ENCODE results near the gene RPS23. TPM values are rescaled to one million over a fixed set of nuclear protein-coding genes. Genes with fewer than 3 reads are reported as not detected.

RPS23 gene
- total and polyA plus RNA-seq, 4 experiments from 2014 or later: 2,379 to 3,147 (median 3,034) TPM

GRCh38 chr5:82301190-82301589 lies 23.0 kb upstream of the RPS23 start:
- peaks cover 0 to 7% of the 10 kb centered on the region in 2 donors for H3K36me3 Mint-ChIP-seq
- no peaks in the 10 kb centered on the region for H3K4me1 Mint-ChIP-seq
- Histone ChIP-seq H3K9me3 (ENCODE audit: control insufficient read depth in 1 of 2, low read length in 2 of 2) (no peaks in the 10 kb centered on the region), H3K4me1 (ENCODE audit: insufficient read depth, low read length) (no peaks in the 10 kb centered on the region), H3K27me3 (ENCODE audit: insufficient read depth, low read length) (no peaks in the 10 kb centered on the region), H3K4me3 (ENCODE audit: low read length in 2 of 2) (no peak overlapping the region), H3K36me3 (ENCODE audit: insufficient read depth, low read length) (no peaks in the 10 kb centered on the region), H3K27ac (ENCODE audit: low read depth, low read length) (no peak overlapping the region)
- no peak overlapping the region for H3K27ac Mint-ChIP-seq
- DNase-seq: no peak
- H3K9me3 Mint-ChIP-seq: peaks cover 0 to 3% (median 0%) of the 10 kb centered on the region in 8 donors
- ChIA-PET CTCF (ENCODE audit: partially characterized antibody) (no interaction called here), POLR2A (ENCODE audit: partially characterized antibody) (no interaction called here)
- H3K27me3 Mint-ChIP-seq: peaks cover 0 to 1% of the 10 kb centered on the region in 2 donors
- intact Hi-C loops (cut with micrococcal nuclease): no loop called here
- no peak overlapping the region for H3K4me3 Mint-ChIP-seq

- CTCF ChIA-PET (ENCODE audit: partially characterized antibody): no interaction called here
- POLR2A ChIA-PET (ENCODE audit: partially characterized antibody): no interaction called here
Observed at GRCh38 chr5:82298668-82299067, 20.5 kb upstream of the RPS23 start.

GRCh38 chr5:82297711-82298110 lies 19.6 kb upstream of the RPS23 start:
- CTCF ChIA-PET (ENCODE audit: partially characterized antibody): no interaction called here

More at GRCh38 chr5:82298668-82299067, 20.5 kb upstream of the RPS23 start:
- DNase-seq: no peak
- Histone ChIP-seq H3K27ac (ENCODE audit: low read depth, low read length) (no peak overlapping the region), H3K9me3 (ENCODE audit: control insufficient read depth in 1 of 2, low read length in 2 of 2) (no peaks in the 10 kb centered on the region), H3K36me3 (ENCODE audit: insufficient read depth, low read length) (no peaks in the 10 kb centered on the region), H3K27me3 (ENCODE audit: insufficient read depth, low read length) (no peaks in the 10 kb centered on the region), H3K4me1 (ENCODE audit: insufficient read depth, low read length) (no peaks in the 10 kb centered on the region), H3K4me3 (ENCODE audit: low read length in 2 of 2) (no peak overlapping the region)
- intact Hi-C loops (cut with micrococcal nuclease): no loop called here
- Mint-ChIP-seq H3K4me1 (no peaks in the 10 kb centered on the region), H3K27me3 (peaks cover 0 to 1% of the 10 kb centered on the region in 2 donors), H3K36me3 (no peaks in the 10 kb centered on the region), H3K9me3 (peaks cover 0 to 3% (median 0%) of the 10 kb centered on the region in 8 donors), H3K27ac (no peak overlapping the region), H3K4me3 (no peak overlapping the region)

GRCh38 chr5:82296929-82297328 lies 18.8 kb upstream of the RPS23 start:
- H3K4me1 ChIP-seq (ENCODE audit: insufficient read depth, low read length): no peaks in the 10 kb centered on the region
- Mint-ChIP-seq H3K27ac (no peak overlapping the region), H3K9me3 (peaks cover 0 to 3% (median 0%) of the 10 kb centered on the region in 8 donors), H3K4me3 (no peak overlapping the region), H3K4me1 (no peaks in the 10 kb centered on the region), H3K36me3 (no peaks in the 10 kb centered on the region), H3K27me3 (peaks cover 0 to 1% of the 10 kb centered on the region in 2 donors)
- intact Hi-C loops (cut with micrococcal nuclease): no loop called here
- DNase-seq: no peak
- CTCF ChIA-PET (ENCODE audit: partially characterized antibody): no interaction called here
- H3K4me3 ChIP-seq (ENCODE audit: low read length in 2 of 2): no peak overlapping the region
- no peaks in the 10 kb centered on the region for H3K27me3 ChIP-seq (ENCODE audit: insufficient read depth, low read length)
- POLR2A ChIA-PET (ENCODE audit: partially characterized antibody): no interaction called here
- H3K36me3 ChIP-seq (ENCODE audit: insufficient read depth, low read length): no peaks in the 10 kb centered on the region
- no peaks in the 10 kb centered on the region for H3K9me3 ChIP-seq (ENCODE audit: control insufficient read depth in 1 of 2, low read length in 2 of 2)
- no peak overlapping the region for H3K27ac ChIP-seq (ENCODE audit: low read depth, low read length)

More at GRCh38 chr5:82297711-82298110, 19.6 kb upstream of the RPS23 start:
- H3K9me3 ChIP-seq (ENCODE audit: control insufficient read depth in 1 of 2, low read length in 2 of 2): no peaks in the 10 kb centered on the region
- H3K27ac ChIP-seq (ENCODE audit: low read depth, low read length): no peak overlapping the region
- POLR2A ChIA-PET (ENCODE audit: partially characterized antibody): no interaction called here
- H3K36me3 ChIP-seq (ENCODE audit: insufficient read depth, low read length): no peaks in the 10 kb centered on the region
- H3K4me3 ChIP-seq (ENCODE audit: low read length in 2 of 2): no peak overlapping the region
- Mint-ChIP-seq H3K9me3 (peaks cover 0 to 3% (median 0%) of the 10 kb centered on the region in 8 donors), H3K4me3 (no peak overlapping the region), H3K36me3 (no peaks in the 10 kb centered on the region), H3K27ac (no peak overlapping the region), H3K4me1 (no peaks in the 10 kb centered on the region), H3K27me3 (peaks cover 0 to 1% of the 10 kb centered on the region in 2 donors)
- intact Hi-C loops (cut with micrococcal nuclease): no loop called here
- no peaks in the 10 kb centered on the region for H3K27me3 ChIP-seq (ENCODE audit: insufficient read depth, low read length)
- no peaks in the 10 kb centered on the region for H3K4me1 ChIP-seq (ENCODE audit: insufficient read depth, low read length)
- DNase-seq: no peak

- POLR2A ChIA-PET (ENCODE audit: partially characterized antibody): no interaction called here
- CTCF ChIA-PET (ENCODE audit: partially characterized antibody): no interaction called here
- H3K27ac ChIP-seq (ENCODE audit: low read depth, low read length): no peak overlapping the region
Observed at GRCh38 chr5:82295959-82296531, 17.9 kb upstream of the RPS23 start.

GRCh38 chr5:82295144-82295543 lies 17.0 kb upstream of the RPS23 start:
- POLR2A ChIA-PET (ENCODE audit: partially characterized antibody): no interaction called here
- DNase-seq: no peak
- Histone ChIP-seq H3K27ac (ENCODE audit: low read depth, low read length) (no peak overlapping the region), H3K27me3 (ENCODE audit: insufficient read depth, low read length) (no peaks in the 10 kb centered on the region), H3K36me3 (ENCODE audit: insufficient read depth, low read length) (no peaks in the 10 kb centered on the region), H3K4me1 (ENCODE audit: insufficient read depth, low read length) (no peaks in the 10 kb centered on the region), H3K9me3 (ENCODE audit: control insufficient read depth in 1 of 2, low read length in 2 of 2) (no peaks in the 10 kb centered on the region), H3K4me3 (ENCODE audit: low read length in 2 of 2) (no peak overlapping the region)
- Mint-ChIP-seq H3K9me3 (peaks cover 0 to 3% (median 0%) of the 10 kb centered on the region in 8 donors), H3K4me3 (no peak overlapping the region), H3K4me1 (no peaks in the 10 kb centered on the region), H3K27ac (no peak overlapping the region), H3K36me3 (no peaks in the 10 kb centered on the region), H3K27me3 (peaks cover 0 to 1% of the 10 kb centered on the region in 2 donors)
- CTCF ChIA-PET (ENCODE audit: partially characterized antibody): no interaction called here
- intact Hi-C loops (cut with micrococcal nuclease): no loop called here

More at GRCh38 chr5:82295959-82296531, 17.9 kb upstream of the RPS23 start:
- H3K27me3 Mint-ChIP-seq: peaks cover 0 to 1% of the 10 kb centered on the region in 2 donors
- H3K9me3 Mint-ChIP-seq: peaks cover 0 to 3% (median 0%) of the 10 kb centered on the region in 8 donors
- no peaks in the 10 kb centered on the region for H3K36me3 Mint-ChIP-seq
- H3K4me3 Mint-ChIP-seq: no peak overlapping the region
- no peaks in the 10 kb centered on the region for H3K36me3 ChIP-seq (ENCODE audit: insufficient read depth, low read length)
- no peak overlapping the region for H3K27ac Mint-ChIP-seq
- no peak for DNase-seq
- H3K4me1 ChIP-seq (ENCODE audit: insufficient read depth, low read length): no peaks in the 10 kb centered on the region
- H3K4me1 Mint-ChIP-seq: no peaks in the 10 kb centered on the region
- intact Hi-C loops (cut with micrococcal nuclease): no loop called here
- H3K27me3 ChIP-seq (ENCODE audit: insufficient read depth, low read length): no peaks in the 10 kb centered on the region
- H3K9me3 ChIP-seq (ENCODE audit: control insufficient read depth in 1 of 2, low read length in 2 of 2): no peaks in the 10 kb centered on the region
- H3K4me3 ChIP-seq (ENCODE audit: low read length in 2 of 2): no peak overlapping the region

- H3K4me3 ChIP-seq (ENCODE audit: low read length in 2 of 2): no peak overlapping the region
- H3K4me1 Mint-ChIP-seq: no peaks in the 10 kb centered on the region
- no peak overlapping the region for H3K27ac Mint-ChIP-seq
- intact Hi-C loops (cut with micrococcal nuclease): no loop called here
- H3K4me3 Mint-ChIP-seq: no peak overlapping the region
- ChIA-PET POLR2A (ENCODE audit: partially characterized antibody) (no interaction called here), CTCF (ENCODE audit: partially characterized antibody) (no interaction called here)
- peaks cover 0 to 1% of the 10 kb centered on the region in 2 donors for H3K27me3 Mint-ChIP-seq
- H3K36me3 ChIP-seq (ENCODE audit: insufficient read depth, low read length): no peaks in the 10 kb centered on the region
- no peaks in the 10 kb centered on the region for H3K27me3 ChIP-seq (ENCODE audit: insufficient read depth, low read length)
- H3K36me3 Mint-ChIP-seq: no peaks in the 10 kb centered on the region
- no peaks in the 10 kb centered on the region for H3K4me1 ChIP-seq (ENCODE audit: insufficient read depth, low read length)
- no peak overlapping the region for H3K27ac ChIP-seq (ENCODE audit: low read depth, low read length)
- no peak for DNase-seq
- no peaks in the 10 kb centered on the region for H3K9me3 ChIP-seq (ENCODE audit: control insufficient read depth in 1 of 2, low read length in 2 of 2)
- no peaks in the 10 kb centered on the region for H3K9me3 Mint-ChIP-seq
Observed at GRCh38 chr5:82291420-82291819, 13.3 kb upstream of the RPS23 start.

GRCh38 chr5:82290908-82291307 lies 12.8 kb upstream of the RPS23 start:
- ChIA-PET CTCF (ENCODE audit: partially characterized antibody) (no interaction called here), POLR2A (ENCODE audit: partially characterized antibody) (no interaction called here)
- H3K27me3 ChIP-seq (ENCODE audit: insufficient read depth, low read length): no peaks in the 10 kb centered on the region
- H3K27ac ChIP-seq (ENCODE audit: low read depth, low read length): no peak overlapping the region
- H3K9me3 ChIP-seq (ENCODE audit: control insufficient read depth in 1 of 2, low read length in 2 of 2): no peaks in the 10 kb centered on the region
- Mint-ChIP-seq H3K27me3 (peaks cover 0 to 1% of the 10 kb centered on the region in 2 donors), H3K4me1 (no peaks in the 10 kb centered on the region), H3K36me3 (no peaks in the 10 kb centered on the region), H3K27ac (no peak overlapping the region), H3K4me3 (no peak overlapping the region), H3K9me3 (no peaks in the 10 kb centered on the region)
- H3K4me1 ChIP-seq (ENCODE audit: insufficient read depth, low read length): no peaks in the 10 kb centered on the region
- no peak for DNase-seq
- no peak overlapping the region for H3K4me3 ChIP-seq (ENCODE audit: low read length in 2 of 2)
- no peaks in the 10 kb centered on the region for H3K36me3 ChIP-seq (ENCODE audit: insufficient read depth, low read length)
- intact Hi-C loops (cut with micrococcal nuclease): no loop called here

Data from CD4-positive, alpha-beta memory T cell (primary cell).